ENCODE data around the gene FLRT1.
A peak's percentile ranks its signal among the peaks of the same experiment; 100 is the strongest.

The FLRT1 gene

GRCh38 chr11:64035576-64035975 is at the start of gene FLRT1:
FLRT1 (plus strand) TSS chr11:64035931; CDS start chr11:64116268, 80,337 bp downstream.
- no peak within 1 kb of the TSS for H3K4me3 ChIP-seq (ENCODE audit: low read depth, low read length)
- DNase-seq (ENCODE audit: low read depth) = no peak
- TF ChIP-seq, protein P1, sequence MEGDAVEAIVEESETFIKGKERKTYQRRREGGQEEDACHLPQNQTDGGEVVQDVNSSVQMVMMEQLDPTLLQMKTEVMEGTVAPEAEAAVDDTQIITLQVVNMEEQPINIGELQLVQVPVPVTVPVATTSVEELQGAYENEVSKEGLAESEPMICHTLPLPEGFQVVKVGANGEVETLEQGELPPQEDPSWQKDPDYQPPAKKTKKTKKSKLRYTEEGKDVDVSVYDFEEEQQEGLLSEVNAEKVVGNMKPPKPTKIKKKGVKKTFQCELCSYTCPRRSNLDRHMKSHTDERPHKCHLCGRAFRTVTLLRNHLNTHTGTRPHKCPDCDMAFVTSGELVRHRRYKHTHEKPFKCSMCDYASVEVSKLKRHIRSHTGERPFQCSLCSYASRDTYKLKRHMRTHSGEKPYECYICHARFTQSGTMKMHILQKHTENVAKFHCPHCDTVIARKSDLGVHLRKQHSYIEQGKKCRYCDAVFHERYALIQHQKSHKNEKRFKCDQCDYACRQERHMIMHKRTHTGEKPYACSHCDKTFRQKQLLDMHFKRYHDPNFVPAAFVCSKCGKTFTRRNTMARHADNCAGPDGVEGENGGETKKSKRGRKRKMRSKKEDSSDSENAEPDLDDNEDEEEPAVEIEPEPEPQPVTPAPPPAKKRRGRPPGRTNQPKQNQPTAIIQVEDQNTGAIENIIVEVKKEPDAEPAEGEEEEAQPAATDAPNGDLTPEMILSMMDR (IDR thresholded peaks at IDR 0.05; ENCODE audit: insufficient read depth, low read depth, low read length, missing control alignments) = no peak

DNA sequence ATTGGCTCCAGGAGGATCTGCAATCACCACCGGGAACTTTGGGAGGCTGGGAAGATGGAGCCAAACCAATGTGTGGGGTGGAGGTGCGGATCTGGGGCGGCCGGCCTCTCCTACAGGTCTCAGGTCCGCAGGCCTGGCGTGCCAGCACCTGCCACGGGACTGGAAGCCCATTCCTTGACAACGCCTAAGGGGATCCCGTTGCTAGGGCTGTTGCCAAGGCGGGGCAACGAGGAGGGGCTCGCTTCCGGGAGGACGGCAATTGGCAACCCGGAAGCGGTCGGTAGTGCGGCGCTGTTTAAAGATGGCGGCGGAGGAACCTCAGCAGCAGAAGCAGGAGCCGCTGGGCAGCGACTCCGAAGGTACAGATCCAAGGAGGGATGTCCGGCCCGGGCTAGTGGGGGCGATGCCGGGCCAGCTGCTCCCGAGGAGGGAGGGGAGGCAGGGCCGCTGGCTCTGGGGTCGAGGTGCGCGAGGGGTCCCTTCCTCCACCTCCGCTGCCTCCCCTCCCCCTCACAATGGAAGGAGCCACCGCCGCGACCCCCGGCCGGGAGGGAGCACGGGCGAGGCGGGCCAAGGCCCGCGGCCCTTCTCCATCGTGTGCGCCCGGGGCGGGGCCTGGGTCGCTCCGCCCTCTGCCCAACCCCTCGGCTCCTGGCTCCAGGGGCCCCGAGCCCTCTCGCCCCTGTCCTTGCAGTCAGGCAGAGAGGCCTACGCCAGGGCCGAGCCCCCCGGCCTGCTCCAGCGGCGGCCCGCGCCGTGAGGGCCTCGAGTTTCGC is 49.4 kb upstream of the FLRT1 start, which contains the start of gene OTUB1:
Gene OTUB1, plus strand, starts transcription at position 283 of the 776 bp plus-strand sequence. Its CDS starts 19 bp downstream, at position 302.
- H3K4me3 ChIP-seq (ENCODE audit: low read depth, low read length) = peak within 1 kb of the TSS; percentile 92
- TF ChIP-seq, protein P1 (IDR thresholded peaks at IDR 0.05; ENCODE audit: insufficient read depth, low read depth, low read length, missing control alignments) = no peak
- peak; percentile 93 for DNase-seq (ENCODE audit: low read depth)

GRCh38 chr11:63986932-63987513 is 48.7 kb upstream of the FLRT1 start:
- TF ChIP-seq, protein P1 (IDR thresholded peaks at IDR 0.05; ENCODE audit: insufficient read depth, low read depth, low read length, missing control alignments) = no peak
- peak overlapping the region; percentile 92 for H3K4me3 ChIP-seq (ENCODE audit: low read depth, low read length)
- DNase-seq (ENCODE audit: low read depth) = no peak

DNA sequence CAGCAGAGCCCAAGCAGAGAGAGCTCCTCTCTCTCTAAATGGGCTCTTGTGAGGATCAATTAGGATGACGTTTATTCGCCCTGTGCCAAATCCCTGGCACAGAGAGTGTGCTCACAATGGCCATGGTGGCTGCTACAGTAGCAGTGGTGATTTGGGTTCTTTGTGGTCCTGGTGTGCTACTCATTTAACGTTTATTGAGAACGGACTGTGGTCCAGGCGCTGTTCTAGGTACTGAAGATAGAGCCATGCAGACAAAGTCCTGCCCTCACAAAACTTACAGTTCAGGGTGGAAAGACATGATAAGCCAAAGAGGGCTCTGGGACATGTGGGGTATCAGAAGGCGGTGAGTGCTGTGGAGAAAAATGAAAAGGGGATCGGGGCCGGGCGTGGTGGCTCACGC is 44.2 kb upstream of the FLRT1 start:
- DNase-seq (ENCODE audit: low read depth) = no peak
- TF ChIP-seq, protein P1 (IDR thresholded peaks at IDR 0.05; ENCODE audit: insufficient read depth, low read depth, low read length, missing control alignments) = no peak
- H3K4me3 ChIP-seq (ENCODE audit: low read depth, low read length) = no peak overlapping the region

GRCh38 chr11:63993100-63993499 is 42.6 kb upstream of the FLRT1 start:
- no peak overlapping the region for H3K4me3 ChIP-seq (ENCODE audit: low read depth, low read length)
- TF ChIP-seq, protein P1 (IDR thresholded peaks at IDR 0.05; ENCODE audit: insufficient read depth, low read depth, low read length, missing control alignments) = no peak
- no peak for DNase-seq (ENCODE audit: low read depth)

DNA sequence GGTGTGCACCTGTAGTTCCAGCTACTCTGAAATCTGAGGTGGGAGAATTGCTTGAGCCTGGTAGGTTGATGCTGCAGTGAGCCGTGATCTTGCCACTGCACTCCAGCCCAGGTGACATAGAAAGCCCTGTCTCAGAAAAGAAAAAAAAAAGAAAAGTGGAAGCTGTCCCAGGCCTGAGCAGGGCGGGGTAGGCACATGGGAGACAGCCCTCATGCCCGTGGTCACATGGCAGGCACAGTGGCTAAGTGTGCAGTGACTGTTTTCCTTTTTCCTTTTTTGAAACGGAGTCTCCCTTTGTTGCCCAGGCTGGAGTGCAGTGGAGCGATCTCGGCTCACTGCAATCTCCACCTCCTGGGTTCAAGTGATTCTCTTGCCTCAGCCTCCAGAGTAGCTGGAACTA is 41.7 kb upstream of the FLRT1 start:
- no peak overlapping the region for H3K4me3 ChIP-seq (ENCODE audit: low read depth, low read length)
- TF ChIP-seq, protein P1 (IDR thresholded peaks at IDR 0.05; ENCODE audit: insufficient read depth, low read depth, low read length, missing control alignments) = no peak
- DNase-seq (ENCODE audit: low read depth) = no peak

All from GM12865 (cell line).